Measurements from ENCODE around the gene LRRFIP2. TPM values are rescaled to one million over a fixed set of nuclear protein-coding genes. Genes with fewer than 3 reads are reported as not detected.

Gene LRRFIP2
- total and polyA plus RNA-seq, 2 of the 8 experiments (the other 6 are each of a cell fraction or from before 2014, with no cell fraction given): 8.8 to 25.6 TPM

DNA sequence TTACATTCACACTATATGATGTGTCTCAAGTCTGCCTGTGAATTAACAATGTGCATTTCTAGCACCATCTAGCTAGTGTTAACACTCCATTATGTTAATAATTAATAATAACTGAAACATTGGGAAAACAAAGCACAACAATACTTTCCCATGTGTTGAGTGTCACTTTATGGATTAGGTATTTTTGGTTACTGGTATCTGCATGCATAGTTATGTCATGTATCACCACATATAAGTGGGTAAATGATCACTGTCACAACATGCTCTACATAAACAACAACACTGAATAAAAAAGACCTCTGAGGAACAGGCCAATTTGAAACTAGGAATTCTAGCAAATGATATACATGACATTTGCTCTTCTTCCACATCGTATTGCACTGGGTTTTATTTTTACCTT is 106.4 kb downstream of the LRRFIP2 start (continued):
- TF ChIP-seq, protein P1, sequence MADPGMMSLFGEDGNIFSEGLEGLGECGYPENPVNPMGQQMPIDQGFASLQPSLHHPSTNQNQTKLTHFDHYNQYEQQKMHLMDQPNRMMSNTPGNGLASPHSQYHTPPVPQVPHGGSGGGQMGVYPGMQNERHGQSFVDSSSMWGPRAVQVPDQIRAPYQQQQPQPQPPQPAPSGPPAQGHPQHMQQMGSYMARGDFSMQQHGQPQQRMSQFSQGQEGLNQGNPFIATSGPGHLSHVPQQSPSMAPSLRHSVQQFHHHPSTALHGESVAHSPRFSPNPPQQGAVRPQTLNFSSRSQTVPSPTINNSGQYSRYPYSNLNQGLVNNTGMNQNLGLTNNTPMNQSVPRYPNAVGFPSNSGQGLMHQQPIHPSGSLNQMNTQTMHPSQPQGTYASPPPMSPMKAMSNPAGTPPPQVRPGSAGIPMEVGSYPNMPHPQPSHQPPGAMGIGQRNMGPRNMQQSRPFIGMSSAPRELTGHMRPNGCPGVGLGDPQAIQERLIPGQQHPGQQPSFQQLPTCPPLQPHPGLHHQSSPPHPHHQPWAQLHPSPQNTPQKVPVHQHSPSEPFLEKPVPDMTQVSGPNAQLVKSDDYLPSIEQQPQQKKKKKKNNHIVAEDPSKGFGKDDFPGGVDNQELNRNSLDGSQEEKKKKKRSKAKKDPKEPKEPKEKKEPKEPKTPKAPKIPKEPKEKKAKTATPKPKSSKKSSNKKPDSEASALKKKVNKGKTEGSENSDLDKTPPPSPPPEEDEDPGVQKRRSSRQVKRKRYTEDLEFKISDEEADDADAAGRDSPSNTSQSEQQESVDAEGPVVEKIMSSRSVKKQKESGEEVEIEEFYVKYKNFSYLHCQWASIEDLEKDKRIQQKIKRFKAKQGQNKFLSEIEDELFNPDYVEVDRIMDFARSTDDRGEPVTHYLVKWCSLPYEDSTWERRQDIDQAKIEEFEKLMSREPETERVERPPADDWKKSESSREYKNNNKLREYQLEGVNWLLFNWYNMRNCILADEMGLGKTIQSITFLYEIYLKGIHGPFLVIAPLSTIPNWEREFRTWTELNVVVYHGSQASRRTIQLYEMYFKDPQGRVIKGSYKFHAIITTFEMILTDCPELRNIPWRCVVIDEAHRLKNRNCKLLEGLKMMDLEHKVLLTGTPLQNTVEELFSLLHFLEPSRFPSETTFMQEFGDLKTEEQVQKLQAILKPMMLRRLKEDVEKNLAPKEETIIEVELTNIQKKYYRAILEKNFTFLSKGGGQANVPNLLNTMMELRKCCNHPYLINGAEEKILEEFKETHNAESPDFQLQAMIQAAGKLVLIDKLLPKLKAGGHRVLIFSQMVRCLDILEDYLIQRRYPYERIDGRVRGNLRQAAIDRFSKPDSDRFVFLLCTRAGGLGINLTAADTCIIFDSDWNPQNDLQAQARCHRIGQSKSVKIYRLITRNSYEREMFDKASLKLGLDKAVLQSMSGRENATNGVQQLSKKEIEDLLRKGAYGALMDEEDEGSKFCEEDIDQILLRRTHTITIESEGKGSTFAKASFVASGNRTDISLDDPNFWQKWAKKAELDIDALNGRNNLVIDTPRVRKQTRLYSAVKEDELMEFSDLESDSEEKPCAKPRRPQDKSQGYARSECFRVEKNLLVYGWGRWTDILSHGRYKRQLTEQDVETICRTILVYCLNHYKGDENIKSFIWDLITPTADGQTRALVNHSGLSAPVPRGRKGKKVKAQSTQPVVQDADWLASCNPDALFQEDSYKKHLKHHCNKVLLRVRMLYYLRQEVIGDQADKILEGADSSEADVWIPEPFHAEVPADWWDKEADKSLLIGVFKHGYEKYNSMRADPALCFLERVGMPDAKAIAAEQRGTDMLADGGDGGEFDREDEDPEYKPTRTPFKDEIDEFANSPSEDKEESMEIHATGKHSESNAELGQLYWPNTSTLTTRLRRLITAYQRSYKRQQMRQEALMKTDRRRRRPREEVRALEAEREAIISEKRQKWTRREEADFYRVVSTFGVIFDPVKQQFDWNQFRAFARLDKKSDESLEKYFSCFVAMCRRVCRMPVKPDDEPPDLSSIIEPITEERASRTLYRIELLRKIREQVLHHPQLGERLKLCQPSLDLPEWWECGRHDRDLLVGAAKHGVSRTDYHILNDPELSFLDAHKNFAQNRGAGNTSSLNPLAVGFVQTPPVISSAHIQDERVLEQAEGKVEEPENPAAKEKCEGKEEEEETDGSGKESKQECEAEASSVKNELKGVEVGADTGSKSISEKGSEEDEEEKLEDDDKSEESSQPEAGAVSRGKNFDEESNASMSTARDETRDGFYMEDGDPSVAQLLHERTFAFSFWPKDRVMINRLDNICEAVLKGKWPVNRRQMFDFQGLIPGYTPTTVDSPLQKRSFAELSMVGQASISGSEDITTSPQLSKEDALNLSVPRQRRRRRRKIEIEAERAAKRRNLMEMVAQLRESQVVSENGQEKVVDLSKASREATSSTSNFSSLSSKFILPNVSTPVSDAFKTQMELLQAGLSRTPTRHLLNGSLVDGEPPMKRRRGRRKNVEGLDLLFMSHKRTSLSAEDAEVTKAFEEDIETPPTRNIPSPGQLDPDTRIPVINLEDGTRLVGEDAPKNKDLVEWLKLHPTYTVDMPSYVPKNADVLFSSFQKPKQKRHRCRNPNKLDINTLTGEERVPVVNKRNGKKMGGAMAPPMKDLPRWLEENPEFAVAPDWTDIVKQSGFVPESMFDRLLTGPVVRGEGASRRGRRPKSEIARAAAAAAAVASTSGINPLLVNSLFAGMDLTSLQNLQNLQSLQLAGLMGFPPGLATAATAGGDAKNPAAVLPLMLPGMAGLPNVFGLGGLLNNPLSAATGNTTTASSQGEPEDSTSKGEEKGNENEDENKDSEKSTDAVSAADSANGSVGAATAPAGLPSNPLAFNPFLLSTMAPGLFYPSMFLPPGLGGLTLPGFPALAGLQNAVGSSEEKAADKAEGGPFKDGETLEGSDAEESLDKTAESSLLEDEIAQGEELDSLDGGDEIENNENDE (IDR thresholded peaks at IDR 0.05; ENCODE audit: insufficient replicate concordance, low read length): no peak
- no peak for TF ChIP-seq TBP (IDR thresholded peaks at IDR 0.05; ENCODE audit: low read depth, low read length)
- TF ChIP-seq, protein P2, sequence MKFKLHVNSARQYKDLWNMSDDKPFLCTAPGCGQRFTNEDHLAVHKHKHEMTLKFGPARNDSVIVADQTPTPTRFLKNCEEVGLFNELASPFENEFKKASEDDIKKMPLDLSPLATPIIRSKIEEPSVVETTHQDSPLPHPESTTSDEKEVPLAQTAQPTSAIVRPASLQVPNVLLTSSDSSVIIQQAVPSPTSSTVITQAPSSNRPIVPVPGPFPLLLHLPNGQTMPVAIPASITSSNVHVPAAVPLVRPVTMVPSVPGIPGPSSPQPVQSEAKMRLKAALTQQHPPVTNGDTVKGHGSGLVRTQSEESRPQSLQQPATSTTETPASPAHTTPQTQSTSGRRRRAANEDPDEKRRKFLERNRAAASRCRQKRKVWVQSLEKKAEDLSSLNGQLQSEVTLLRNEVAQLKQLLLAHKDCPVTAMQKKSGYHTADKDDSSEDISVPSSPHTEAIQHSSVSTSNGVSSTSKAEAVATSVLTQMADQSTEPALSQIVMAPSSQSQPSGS (IDR thresholded peaks at IDR 0.05; ENCODE audit: low read length): no peak
- no peak for TF ChIP-seq JUN (IDR thresholded peaks at IDR 0.05; ENCODE audit: low read depth, low read length)
- TF ChIP-seq PHF8 (conservative IDR thresholded peaks at IDR 0.05; ENCODE audit: low read depth, low read length): no peak
- TF ChIP-seq CBX8 (IDR thresholded peaks at IDR 0.05; ENCODE audit: borderline replicate concordance, low read depth, low read length): no peak
- no peak for TF ChIP-seq CBX5 (IDR thresholded peaks at IDR 0.05; ENCODE audit: low read depth, low read length)
- TF ChIP-seq NANOG (IDR thresholded peaks at IDR 0.05; ENCODE audit: insufficient read depth, low read depth, low read length, poor library complexity, severe bottlenecking): no peak
